ENCODE results near the gene LRRC70. TPM values are rescaled to one million over a fixed set of nuclear protein-coding genes. Genes with fewer than 3 reads are reported as not detected.

LRRC70 gene
- total RNA-seq, 4 donors from 2014 or later: 0.54 to 10.1 (median 3.5) TPM

DNA sequence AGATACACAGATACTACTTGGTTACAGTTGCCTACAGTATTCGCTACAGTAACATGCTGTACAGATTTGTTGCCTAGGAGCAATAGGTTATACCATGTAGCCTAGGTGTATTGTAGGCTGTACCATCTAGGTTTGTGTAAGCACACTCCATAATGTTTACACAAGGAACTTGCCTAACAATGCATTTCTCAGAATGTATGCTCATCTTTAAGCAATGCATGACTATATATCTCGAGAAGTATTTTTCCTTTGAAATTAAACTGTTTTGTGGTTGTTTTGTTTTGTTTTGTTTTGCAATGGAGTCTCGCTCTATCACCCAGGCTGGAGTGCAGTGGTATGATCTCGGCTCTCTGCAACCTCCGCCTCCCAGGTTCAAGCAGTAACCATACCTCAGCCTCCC, 25.3 kb downstream of the LRRC70 start:
- no peak overlapping the region for H3K27ac ChIP-seq
- ATAC-seq: no peak
- 100% methylated on average over 2 to 5 of the region's 5 CpGs for WGBS, 2 donors (ENCODE audit: low coverage in 1 of 2)
- no peak overlapping the region for H3K4me3 ChIP-seq
- no peaks in the 10 kb centered on the region for H3K27me3 ChIP-seq
- no peaks in the 10 kb centered on the region for H3K9me3 ChIP-seq
- no peak for TF ChIP-seq POLR2A (IDR thresholded peaks at IDR 0.05)
- no peak for TF ChIP-seq EP300 (IDR thresholded peaks at IDR 0.05)
- no peak for TF ChIP-seq CTCF (IDR thresholded peaks at IDR 0.05)
- TF ChIP-seq POLR2AphosphoS5 (IDR thresholded peaks at IDR 0.05): no peak
- no peaks in the 10 kb centered on the region for H3K4me1 ChIP-seq
- H3K36me3 ChIP-seq: peaks cover 0 to 36% of the 10 kb centered on the region in 2 donors

GRCh38 chr5:62605638-62606037, 27.0 kb downstream of the LRRC70 start:
- no peak for ATAC-seq
- Histone ChIP-seq H3K36me3 (peaks cover 0 to 46% of the 10 kb centered on the region in 2 donors), H3K4me3 (no peak overlapping the region), H3K9me3 (no peaks in the 10 kb centered on the region), H3K27ac (no peak overlapping the region), H3K27me3 (no peaks in the 10 kb centered on the region), H3K4me1 (no peaks in the 10 kb centered on the region)
- TF ChIP-seq POLR2A (IDR thresholded peaks at IDR 0.05): no peak
- 93 to 97% methylated on average over 4 of the region's 4 CpGs for WGBS, 2 donors (ENCODE audit: low coverage in 1 of 2)

DNA sequence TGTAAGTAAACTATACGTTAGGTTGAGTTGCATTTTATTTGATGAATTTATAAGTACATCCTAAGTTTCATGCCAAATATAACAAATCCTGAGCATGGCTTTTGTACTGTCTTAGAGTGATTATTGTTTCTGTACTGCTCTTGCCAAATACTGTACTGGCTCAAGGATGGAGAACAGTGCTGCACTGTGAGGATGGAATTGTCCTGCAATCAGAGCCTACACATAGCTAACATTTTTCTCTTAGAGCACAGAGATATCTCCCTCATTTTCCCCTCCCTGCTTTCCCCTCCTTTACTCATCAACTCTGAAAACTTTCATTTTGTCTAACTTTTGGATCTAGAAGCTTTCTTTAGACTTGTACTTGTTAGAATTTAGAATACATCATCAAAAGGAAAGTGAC, 28.3 kb downstream of the LRRC70 start:
- no peaks in the 10 kb centered on the region for H3K27me3 ChIP-seq
- H3K4me1 ChIP-seq: no peaks in the 10 kb centered on the region
- 36 to 44% methylated on average over 1 of the region's 1 CpG for WGBS, 2 donors (ENCODE audit: low coverage in 1 of 2)
- H3K36me3 ChIP-seq: peaks cover 0 to 46% of the 10 kb centered on the region in 2 donors
- ATAC-seq: no peak
- no peak overlapping the region for H3K4me3 ChIP-seq
- no peaks in the 10 kb centered on the region for H3K9me3 ChIP-seq
- no peak overlapping the region for H3K27ac ChIP-seq
- no peak for TF ChIP-seq POLR2AphosphoS5 (IDR thresholded peaks at IDR 0.05)
- TF ChIP-seq POLR2A (IDR thresholded peaks at IDR 0.05): no peak
- TF ChIP-seq CTCF (IDR thresholded peaks at IDR 0.05): no peak
- TF ChIP-seq EP300 (IDR thresholded peaks at IDR 0.05): no peak

- no peaks in the 10 kb centered on the region for H3K4me1 ChIP-seq
- no peak overlapping the region for H3K4me3 ChIP-seq
- H3K27ac ChIP-seq: no peak overlapping the region
- H3K9me3 ChIP-seq: no peaks in the 10 kb centered on the region
- TF ChIP-seq POLR2A (IDR thresholded peaks at IDR 0.05) (no peak), POLR2AphosphoS5 (IDR thresholded peaks at IDR 0.05) (no peak), EP300 (IDR thresholded peaks at IDR 0.05) (no peak), CTCF (IDR thresholded peaks at IDR 0.05) (no peak)
- peaks cover 0 to 46% of the 10 kb centered on the region in 2 donors for H3K36me3 ChIP-seq
- no peaks in the 10 kb centered on the region for H3K27me3 ChIP-seq
- ATAC-seq: no peak
- WGBS, 2 donors (ENCODE audit: low coverage in 1 of 2): 89 to 96% methylated on average over 2 to 4 of the region's 4 CpGs
Measured at GRCh38 chr5:62607615-62608014, 29.0 kb downstream of the LRRC70 start.

DNA sequence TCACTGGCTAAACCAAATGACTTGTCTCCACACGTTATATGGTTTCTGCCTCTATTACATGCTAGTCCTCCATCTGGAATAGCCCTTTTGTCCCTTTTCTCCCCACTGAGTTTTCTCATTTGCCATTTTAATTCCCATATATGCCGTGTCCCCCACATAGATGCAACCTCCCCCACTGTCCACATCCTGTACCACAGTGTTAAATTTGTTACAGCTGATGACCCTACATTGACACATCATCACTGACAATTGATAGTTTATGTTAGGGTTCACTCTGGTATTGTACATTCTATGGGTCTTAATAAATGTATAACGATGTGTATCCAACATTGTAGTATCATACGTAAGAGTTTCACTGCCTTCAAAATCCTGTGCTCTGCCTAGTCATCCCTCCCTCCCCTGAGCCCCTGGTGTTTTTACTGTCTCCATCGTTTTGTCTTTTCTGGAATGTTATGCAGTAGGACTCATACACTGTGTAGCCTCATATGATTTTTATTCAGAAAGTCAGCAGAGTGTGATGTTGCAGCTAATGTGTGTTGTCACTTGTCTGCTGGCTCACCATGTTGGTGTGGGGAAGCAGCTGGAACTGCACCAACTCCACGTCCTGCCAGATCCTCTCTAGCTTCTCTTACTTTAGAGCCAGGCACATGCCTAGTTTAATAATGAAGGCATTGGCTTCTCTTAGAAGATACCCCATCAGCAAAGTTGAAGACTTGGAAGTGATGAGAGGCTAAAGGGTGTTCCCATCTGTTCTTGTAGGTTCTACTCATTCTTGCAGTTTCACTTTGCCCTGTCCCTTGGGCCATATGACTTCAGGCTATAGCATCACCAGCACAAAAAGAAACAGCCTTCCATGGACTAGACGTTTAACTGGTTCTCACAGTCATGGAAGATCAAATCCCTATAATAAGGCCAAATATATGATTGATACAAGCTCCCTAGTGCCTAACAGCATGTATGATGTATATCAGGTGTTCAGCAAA, 30.2 kb downstream of the LRRC70 start:
- Histone ChIP-seq H3K4me3 (no peak overlapping the region), H3K36me3 (peaks cover 0 to 37% of the 10 kb centered on the region in 2 donors), H3K4me1 (no peaks in the 10 kb centered on the region), H3K9me3 (no peaks in the 10 kb centered on the region), H3K27me3 (no peaks in the 10 kb centered on the region), H3K27ac (no peak overlapping the region)
- WGBS, 2 donors (ENCODE audit: low coverage in 1 of 2): 84 to 93% methylated on average over 6 to 7 of the region's 7 CpGs
- ATAC-seq: no peak
- no peak for TF ChIP-seq EP300 (IDR thresholded peaks at IDR 0.05)
- no peak for TF ChIP-seq CTCF (IDR thresholded peaks at IDR 0.05)
- TF ChIP-seq POLR2A (IDR thresholded peaks at IDR 0.05): no peak
- TF ChIP-seq POLR2AphosphoS5 (IDR thresholded peaks at IDR 0.05): no peak
